ENCODE data around the gene NELFA.

The NELFA gene

DNA sequence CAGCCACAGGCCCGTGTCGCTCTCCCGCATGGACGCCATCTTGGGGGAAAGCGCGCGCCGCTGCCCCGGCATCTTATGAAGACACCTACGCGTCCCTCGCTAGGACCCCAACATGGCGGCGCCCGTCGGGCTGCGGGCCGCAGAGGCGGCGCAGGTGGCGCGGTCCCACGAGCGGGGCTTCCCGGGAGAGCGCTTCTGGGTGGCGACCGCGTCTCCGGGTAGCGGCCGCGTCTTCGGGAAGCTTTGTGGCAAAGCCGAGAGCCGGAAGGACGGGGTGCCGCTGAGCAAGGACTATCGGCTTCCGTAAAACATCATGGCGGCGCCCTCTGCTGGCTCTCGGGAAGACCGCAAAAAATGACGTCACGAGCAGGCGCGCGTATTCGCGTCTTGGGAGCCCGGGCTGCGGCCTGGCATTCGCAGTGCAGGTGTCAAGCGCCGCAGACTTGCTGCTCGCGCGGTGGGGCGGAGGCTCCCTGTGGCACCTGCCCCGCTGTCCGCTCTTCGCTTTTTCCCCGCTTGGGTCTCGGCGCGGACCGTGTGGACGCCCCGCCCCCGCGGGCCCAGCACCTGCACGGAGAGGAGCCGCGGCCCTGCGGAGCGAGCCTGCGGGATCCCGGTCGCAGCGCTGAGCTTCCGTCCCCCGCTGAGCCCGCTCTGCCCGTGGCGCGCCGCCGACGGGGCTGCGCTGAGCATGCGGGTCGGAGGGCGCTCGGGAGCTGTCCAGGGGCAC lies at the start of gene NELFA:
Gene NELFA (minus strand): TSS at position 54 of the 730 bp plus-strand sequence. CDS start 15 bp downstream, at position 39.
- DNase-seq (ENCODE audit: low read depth, low spot score): peak; percentile 91

- DNase-seq (ENCODE audit: low read depth, low spot score): no peak
These were observed 48.8 kb upstream of the NELFA start for GRCh38 chr4:2057382-2058065.

GRCh38 chr4:2054217-2054616 lies 45.4 kb upstream of the NELFA start:
- no peak for DNase-seq (ENCODE audit: low read depth, low spot score)

- DNase-seq (ENCODE audit: low read depth, low spot score): no peak
These were observed 42.3 kb upstream of the NELFA start for GRCh38 chr4:2051086-2051485.

DNA sequence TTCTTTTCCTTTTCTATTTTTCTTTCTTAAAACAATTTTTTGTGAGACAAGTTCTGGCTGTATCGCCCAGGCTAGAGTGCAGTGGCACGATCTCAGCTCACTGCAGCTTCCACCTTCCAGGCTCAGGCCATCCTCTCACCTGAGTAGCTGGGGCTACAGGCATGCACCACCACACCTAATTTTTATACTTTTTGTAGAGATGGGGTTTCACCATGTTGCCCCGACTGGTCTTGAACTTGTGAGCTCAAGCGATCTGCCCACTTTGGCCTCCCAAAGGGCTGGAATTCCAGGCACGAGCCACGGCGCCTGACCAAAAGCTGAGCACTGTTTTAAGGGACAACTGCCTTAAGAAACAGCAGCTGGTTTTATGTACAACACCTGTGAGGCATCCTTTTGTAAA lies 41.0 kb upstream of the NELFA start:
- DNase-seq (ENCODE audit: low read depth, low spot score): no peak

- DNase-seq (ENCODE audit: low read depth, low spot score): no peak
These were observed 40.6 kb upstream of the NELFA start for GRCh38 chr4:2049381-2049780.

DNA sequence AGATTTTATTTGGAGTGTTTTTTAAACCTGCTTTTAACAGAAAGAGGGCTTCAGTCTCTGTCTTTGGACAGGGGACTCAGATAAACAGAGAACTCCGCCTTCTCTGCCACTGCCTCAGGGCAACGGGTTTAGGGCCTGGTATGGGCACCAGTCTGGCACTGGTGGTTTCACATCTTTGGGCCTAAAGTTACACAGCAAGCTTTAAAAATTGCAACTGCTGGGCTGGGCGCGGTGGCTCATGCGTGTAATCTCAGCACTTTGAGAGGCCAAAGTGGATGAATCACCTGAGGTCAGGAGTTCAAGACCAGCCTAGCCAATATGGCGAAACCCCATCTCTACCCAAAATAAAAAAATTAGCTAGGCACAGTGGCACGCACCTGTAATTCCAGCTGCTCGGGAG lies 40.1 kb upstream of the NELFA start:
- DNase-seq (ENCODE audit: low read depth, low spot score): no peak

DNA sequence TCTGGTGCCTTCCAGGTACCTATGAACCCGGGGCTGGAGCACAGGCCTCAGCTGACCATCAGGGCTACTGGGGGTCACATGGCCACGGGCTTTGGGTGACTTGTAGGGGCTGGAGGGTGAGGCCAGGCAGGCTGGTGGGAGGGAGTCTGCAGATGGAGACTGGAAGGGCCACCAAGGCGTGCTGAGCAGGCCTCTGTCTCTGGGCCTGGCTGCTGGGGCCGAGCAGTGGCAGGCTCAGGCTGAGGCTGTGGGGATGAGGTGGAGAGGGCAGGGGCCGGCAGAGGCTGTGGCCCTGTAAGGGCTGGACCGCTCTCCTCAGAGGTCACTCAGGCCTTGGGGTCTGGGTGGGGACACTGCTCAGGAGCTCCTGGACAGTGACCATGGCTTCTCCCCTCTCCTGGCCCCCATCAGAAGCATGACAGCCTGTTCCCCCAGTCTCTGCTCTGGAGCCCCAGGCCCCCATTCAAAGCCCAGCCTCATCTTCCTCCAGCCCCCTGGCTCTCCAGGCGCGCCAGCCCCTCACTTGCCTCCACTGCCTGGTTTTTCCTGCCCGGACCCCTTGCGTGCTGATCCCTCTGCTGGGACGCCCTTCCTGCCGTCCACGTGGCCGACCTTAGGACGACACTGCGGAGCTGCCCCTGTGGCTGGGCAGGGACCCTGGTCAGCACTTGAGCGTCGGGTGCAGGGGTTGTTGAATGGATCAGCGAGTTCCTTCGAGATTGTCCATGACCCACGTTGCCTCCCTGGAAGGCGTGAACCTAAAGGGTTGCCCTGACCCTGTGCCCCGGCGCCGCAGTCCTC lies 39.2 kb upstream of the NELFA start:
- DNase-seq (ENCODE audit: low read depth, low spot score): no peak

GRCh38 chr4:2047031-2047660 lies 38.4 kb upstream of the NELFA start:
- DNase-seq (ENCODE audit: low read depth, low spot score): no peak

DNA sequence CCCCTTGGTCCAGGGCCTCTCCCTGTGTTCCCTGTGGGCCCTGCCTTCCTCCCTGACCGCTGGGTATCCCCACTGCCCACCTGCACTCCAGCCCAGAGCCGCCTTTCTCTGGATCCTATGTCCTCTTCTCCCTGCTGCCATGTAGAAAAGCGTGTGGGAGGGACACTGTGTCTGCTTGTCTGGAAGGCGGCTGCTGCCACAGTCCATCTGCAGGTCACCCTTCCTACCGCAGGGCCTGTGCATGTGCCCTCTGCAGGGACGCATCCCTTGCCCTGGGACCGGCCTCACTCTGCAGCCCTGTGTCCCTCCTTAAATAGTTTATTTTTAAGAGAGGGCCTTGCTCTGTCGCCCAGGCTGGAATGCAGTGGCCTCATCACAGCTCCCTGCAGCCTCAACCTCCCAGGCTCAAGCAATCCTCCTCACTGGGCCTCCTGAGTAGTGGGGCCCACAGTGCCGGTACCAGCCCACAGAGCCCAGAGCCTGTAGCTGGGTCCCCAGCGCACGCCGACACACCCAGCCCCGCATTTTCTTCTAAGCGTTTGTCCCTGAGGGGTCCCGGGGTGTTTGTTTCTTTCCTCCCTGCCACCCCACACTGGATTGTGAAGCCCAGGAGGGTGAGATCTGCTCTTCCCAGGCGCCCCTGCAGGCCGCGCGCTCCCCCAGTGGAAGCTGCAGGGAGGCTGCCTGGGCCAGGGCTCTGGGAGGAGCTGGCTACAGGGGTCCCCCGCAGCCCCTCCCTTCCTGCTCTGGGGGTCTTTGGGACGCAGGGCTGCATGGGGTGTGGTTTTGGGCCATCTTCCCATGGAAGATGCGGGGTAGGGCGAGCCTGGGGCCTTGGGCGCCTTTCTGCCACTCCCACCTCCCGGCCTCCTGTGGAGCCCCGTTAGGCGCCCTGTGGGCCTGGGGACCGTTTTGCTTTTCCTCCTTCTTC lies 37.5 kb upstream of the NELFA start:
- no peak for DNase-seq (ENCODE audit: low read depth, low spot score)

DNA sequence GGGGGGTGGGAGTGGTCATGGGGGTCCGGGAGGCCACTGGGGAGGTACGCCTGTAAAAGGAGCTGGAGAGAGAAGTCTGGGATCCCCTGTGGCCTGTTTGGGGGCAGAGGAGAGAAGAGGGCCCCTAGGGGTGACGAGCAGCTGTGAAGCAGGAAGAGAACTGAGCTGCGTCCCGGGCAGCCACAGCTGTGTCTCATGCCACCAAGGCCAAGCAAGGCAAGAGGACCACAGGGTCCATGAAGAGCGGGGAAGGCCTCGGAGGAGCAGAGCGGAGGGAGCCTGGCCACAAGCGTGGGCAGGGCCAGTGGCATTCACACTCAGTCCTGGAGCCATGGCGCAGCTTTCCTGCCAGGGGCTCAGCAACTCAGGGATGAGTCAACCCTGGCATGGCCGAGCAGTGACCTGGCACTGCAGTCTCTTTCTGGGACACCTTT lies 36.8 kb upstream of the NELFA start:
- DNase-seq (ENCODE audit: low read depth, low spot score): no peak

- no peak for DNase-seq (ENCODE audit: low read depth, low spot score)
These were observed 36.1 kb upstream of the NELFA start for GRCh38 chr4:2044542-2045517.

- DNase-seq (ENCODE audit: low read depth, low spot score): no peak
These were observed 35.3 kb upstream of the NELFA start for GRCh38 chr4:2044119-2044485.

DNA sequence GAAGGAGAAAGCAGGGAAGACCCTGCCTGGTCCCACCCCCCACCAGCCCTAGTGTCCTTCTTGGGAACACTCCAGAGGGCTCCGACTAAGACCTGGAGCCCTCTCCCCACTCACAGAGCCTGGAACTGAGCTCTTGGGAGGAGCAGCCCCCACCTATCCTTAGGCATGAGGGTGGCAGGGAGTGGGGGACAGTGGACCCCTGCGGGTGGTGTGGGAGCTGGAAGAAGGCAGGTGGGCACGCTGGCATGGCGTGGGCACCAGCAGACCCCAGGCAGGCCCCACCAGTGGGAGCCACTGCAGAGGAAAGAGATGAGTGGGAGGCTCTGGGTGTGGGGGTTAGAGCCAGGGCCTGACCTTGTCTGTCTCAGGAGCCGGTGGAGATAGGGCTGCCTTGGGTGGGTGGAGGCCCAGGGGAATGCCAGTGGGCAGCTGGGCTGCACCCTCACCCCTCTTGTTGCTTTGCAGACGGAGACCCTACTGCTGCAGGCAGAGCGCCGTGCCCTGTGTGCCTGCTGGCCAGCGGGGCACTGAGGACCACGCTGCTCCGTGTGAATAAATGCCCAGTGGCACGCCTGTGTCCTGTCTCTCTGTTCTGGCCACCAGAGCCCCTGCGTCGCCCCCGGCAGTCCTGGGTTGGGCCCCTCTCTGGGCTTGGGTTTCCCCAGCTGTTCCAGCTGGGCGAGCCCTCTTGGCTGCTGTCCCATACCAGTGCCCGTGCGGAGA lies 34.8 kb upstream of the NELFA start:
- DNase-seq (ENCODE audit: low read depth, low spot score): no peak

- no peak for DNase-seq (ENCODE audit: low read depth, low spot score)
These were observed 34.2 kb upstream of the NELFA start for GRCh38 chr4:2042947-2043395.

- no peak for DNase-seq (ENCODE audit: low read depth, low spot score)
These were observed 33.6 kb upstream of the NELFA start for GRCh38 chr4:2042204-2042946.

DNA sequence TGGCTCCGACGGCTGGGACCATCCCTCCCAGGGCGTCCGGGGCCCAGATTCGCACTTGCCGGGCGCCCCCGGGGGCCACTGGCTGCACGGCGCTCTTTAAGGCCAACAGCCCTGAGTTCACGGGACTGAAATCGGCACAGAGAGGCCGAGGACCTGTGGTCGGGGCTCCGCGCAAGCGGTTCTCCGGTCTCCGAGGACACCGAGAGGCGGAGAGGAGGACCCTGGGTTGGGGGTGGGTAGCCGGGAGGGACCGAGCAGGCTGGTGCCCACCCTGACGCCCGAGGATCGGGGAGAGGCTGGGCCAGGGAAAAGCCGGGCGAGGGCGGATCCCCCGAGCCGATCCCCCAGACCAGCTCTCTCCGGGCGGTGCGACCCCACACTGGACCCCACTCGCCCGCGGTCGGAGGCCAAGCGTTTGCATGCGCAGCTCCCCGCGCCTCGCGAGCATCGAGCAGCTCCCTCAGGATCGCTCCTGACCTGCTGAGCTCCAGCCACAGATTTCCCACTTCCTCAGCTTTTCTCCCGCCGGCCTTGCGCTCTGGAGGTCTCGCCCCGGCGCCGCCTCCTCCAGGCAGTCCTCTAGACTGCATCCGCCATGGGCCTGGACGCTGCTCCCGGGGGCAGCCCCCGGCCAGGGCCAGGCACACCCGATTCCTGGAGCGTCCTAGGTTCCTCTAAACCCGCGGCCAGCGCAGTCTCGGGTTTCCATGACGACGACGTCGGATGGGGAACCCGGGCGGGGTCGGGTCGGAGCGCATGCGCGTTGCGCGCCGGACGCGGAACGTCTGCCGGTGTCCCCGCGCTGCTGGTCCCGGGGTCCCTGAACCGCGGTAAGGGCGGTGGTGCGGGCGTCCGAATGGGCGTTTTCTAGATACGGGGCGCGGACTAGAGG lies 32.7 kb upstream of the NELFA start:
- DNase-seq (ENCODE audit: low read depth, low spot score): peak; percentile 64
